ENCODE measurements around the gene SLC9A9.

GRCh38 chr3:143786219-143787191, 61.8 kb downstream of the SLC9A9 start:
- TF ChIP-seq CTCF (IDR thresholded peaks at IDR 0.05) (no peak), POLR2AphosphoS5 (IDR thresholded peaks at IDR 0.05) (no peak), EP300 (IDR thresholded peaks at IDR 0.05; ENCODE audit: low read depth) (no peak), POLR2A (IDR thresholded peaks at IDR 0.05) (no peak)

Data from transverse colon (tissue), 4 donors.